SU-DHL-6 (cell line): ENCODE results near the gene ADM5.

Source experiments
- H2AFZ ChIP-seq: fragments of 200-600 bp; sonication (generic); 2 replicates; pipeline ENCODE4 v1.6.1; 2014; ENCODE audit warnings: low read depth, mild to moderate bottlenecking, moderate library complexity, mixed read lengths, antibody characterized with exemption, low read length; ENCODE audit not compliant: severe bottlenecking
- H3F3A ChIP-seq: fragments of 200-600 bp; shearing (Covaris generic); 2 replicates; pipeline ENCODE4 v1.6.0; 2016; ENCODE audit warnings: antibody characterized with exemption, mild to moderate bottlenecking; ENCODE audit not compliant: insufficient read depth
- H3K27ac ChIP-seq: fragments of 200-600 bp; sonication (generic); 2 replicates; pipeline ENCODE4 v1.5.1; 2016; ENCODE audit warnings: low read depth, mild to moderate bottlenecking, low read length, moderate library complexity, mixed read lengths
- H3K27me3 ChIP-seq: fragments of 200-600 bp; sonication (generic), shearing (Covaris generic); 2 replicates; pipeline ENCODE4 v1.6.0; 2014; ENCODE audit warnings: mild to moderate bottlenecking, low read length
- H3K36me3 ChIP-seq: fragments of 200-600 bp; sonication (generic); 2 replicates; pipeline ENCODE4 v1.6.1; 2014; ENCODE audit warnings: mild to moderate bottlenecking, low read length, mixed read lengths
- H3K4me2 ChIP-seq: fragments of 300-600, 200-600 bp; shearing (Covaris generic), sonication (generic); 2 replicates; pipeline ENCODE4 v1.6.0; 2014; ENCODE audit warnings: low read length, low read depth, mild to moderate bottlenecking; ENCODE audit not compliant: poor library complexity, severe bottlenecking
- H3K4me3 ChIP-seq: fragments of 200-600 bp; sonication (generic); 2 replicates; pipeline ENCODE4 v1.5.1; 2014; ENCODE audit warnings: antibody characterized with exemption, low read length, mild to moderate bottlenecking, mixed read lengths; ENCODE audit not compliant: insufficient read depth, poor library complexity, severe bottlenecking
- H3K79me2 ChIP-seq: fragments of 200-600 bp; sonication (generic); 2 replicates; pipeline ENCODE4 v1.6.1; 2014; ENCODE audit warnings: mild to moderate bottlenecking, low read length, moderate library complexity; ENCODE audit not compliant: insufficient read depth
- H3K9ac ChIP-seq: fragments of 200-600 bp; sonication (generic); 2 replicates; pipeline ENCODE4 v1.7.0; 2014; ENCODE audit warnings: mild to moderate bottlenecking, low read length
- H3K9me2 ChIP-seq: fragments of 200-600 bp; sonication (generic); replicated peaks from 2 replicates; pipeline ENCODE4 v1.6.1; 2014; ENCODE audit warnings: low read length; ENCODE audit not compliant: insufficient read depth
- H3K9me3 ChIP-seq: fragments of 200-600 bp; sonication (generic); 2 replicates; pipeline ENCODE4 v1.6.1; 2014; ENCODE audit warnings: low read length, mixed read lengths; ENCODE audit not compliant: insufficient read depth
- H4K20me1 ChIP-seq: fragments of 200-600 bp; sonication (generic); 2 replicates; pipeline ENCODE4 v1.6.1; 2014; ENCODE audit warnings: low read depth, mild to moderate bottlenecking, antibody characterized with exemption, low read length, moderate library complexity, mixed read lengths
- EZH2phosphoT487 ChIP-seq: fragments of 200-600 bp; sonication (generic), shearing (Covaris generic); conservative IDR thresholded peaks from 2 replicates; pipeline ENCODE4 v1.6.1; 2018; ENCODE audit warnings: mild to moderate bottlenecking, antibody characterized with exemption, low read length, moderate library complexity, mixed read lengths
- TF ChIP-seq, protein P1 (sequence below): fragments of 200-600 bp; sonication (generic); IDR thresholded peaks from one replicate; pipeline ENCODE4 v1.5.1; 2017; ENCODE audit warnings: antibody characterized with exemption, mild to moderate bottlenecking, low read length, moderate library complexity; ENCODE audit not compliant: insufficient read depth, poor library complexity, severe bottlenecking

The ADM5 gene

DNA sequence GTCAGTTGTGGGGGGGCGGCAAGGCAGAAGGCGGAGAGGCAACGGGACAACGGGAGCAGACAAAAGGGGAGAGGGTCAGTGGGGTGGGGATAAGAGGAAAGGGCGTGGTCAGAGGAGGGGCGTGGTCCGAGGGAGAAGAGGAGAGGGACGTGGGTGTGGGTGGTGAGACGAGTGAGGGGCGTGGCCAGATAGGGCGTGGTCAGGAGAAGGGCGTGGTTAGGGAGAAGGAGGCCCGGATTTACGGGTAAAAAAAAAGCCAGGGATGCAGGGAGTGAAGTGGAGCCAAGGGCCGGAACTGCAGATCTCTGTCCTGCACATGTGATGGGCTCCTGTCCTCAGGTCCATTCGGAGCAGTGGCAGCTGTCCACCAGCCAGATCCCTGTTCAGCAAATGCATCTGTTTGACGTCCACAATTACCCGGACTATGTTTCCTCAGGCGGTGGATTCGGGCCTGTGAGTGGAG lies 23.0 kb downstream of the ADM5 start:
- Histone ChIP-seq H3K36me3 (no peaks in the 10 kb centered on the region), H3K27me3 (no peaks in the 10 kb centered on the region), H3K4me3 (no peak overlapping the region), H3K9ac (no peak overlapping the region), H3K27ac (no peak overlapping the region), H2AFZ (no peak overlapping the region), H3K9me2 (no peaks in the 10 kb centered on the region), H4K20me1 (no peaks in the 10 kb centered on the region), H3K79me2 (no peaks in the 10 kb centered on the region), H3K4me2 (no peak overlapping the region), H3K9me3 (no peaks in the 10 kb centered on the region), H3F3A (no peaks in the 10 kb centered on the region)
- TF ChIP-seq EZH2phosphoT487, result no peak
- TF ChIP-seq, protein P1, sequence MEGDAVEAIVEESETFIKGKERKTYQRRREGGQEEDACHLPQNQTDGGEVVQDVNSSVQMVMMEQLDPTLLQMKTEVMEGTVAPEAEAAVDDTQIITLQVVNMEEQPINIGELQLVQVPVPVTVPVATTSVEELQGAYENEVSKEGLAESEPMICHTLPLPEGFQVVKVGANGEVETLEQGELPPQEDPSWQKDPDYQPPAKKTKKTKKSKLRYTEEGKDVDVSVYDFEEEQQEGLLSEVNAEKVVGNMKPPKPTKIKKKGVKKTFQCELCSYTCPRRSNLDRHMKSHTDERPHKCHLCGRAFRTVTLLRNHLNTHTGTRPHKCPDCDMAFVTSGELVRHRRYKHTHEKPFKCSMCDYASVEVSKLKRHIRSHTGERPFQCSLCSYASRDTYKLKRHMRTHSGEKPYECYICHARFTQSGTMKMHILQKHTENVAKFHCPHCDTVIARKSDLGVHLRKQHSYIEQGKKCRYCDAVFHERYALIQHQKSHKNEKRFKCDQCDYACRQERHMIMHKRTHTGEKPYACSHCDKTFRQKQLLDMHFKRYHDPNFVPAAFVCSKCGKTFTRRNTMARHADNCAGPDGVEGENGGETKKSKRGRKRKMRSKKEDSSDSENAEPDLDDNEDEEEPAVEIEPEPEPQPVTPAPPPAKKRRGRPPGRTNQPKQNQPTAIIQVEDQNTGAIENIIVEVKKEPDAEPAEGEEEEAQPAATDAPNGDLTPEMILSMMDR, result no peak

DNA sequence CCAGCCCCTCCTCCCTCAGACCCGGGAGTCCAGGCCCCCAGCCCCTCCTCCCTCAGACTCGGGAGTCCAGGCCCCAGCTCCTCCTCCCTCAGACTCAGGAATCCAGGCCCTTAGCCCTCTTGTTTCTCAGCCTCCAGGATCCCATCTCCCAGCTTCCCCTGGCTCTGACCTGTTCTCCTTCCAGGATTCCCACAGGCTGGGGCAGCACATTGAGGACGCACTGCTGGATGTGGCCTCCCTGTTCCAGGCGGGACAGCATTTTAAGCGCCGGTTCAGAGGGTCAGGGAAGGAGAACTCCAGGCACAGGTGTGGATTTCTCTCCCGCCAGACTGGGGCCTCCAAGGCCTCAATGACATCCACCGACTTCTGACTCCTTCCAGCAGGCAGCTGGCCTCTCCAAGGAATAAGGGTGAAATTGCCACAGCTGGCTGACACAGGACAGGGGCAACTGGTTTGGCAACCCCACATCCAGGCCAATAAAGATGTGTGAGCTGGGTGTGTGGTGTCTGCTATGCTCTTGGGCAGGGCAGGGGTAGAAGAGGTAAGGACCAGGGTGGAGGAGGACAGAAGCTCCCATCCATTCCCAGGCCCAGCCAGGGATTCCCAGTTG lies 23.9 kb downstream of the ADM5 start:
- no peaks in the 10 kb centered on the region for H3K36me3 ChIP-seq
- no peak overlapping the region for H3K4me2 ChIP-seq
- no peak overlapping the region for H3K9ac ChIP-seq
- no peak overlapping the region for H2AFZ ChIP-seq
- H3K79me2 ChIP-seq, result no peaks in the 10 kb centered on the region
- H3K9me2 ChIP-seq, result no peaks in the 10 kb centered on the region
- H3K27ac ChIP-seq, result no peak overlapping the region
- no peaks in the 10 kb centered on the region for H4K20me1 ChIP-seq
- H3K9me3 ChIP-seq, result no peaks in the 10 kb centered on the region
- H3K4me3 ChIP-seq, result no peak overlapping the region
- TF ChIP-seq, protein P1, result no peak
- no peak for TF ChIP-seq EZH2phosphoT487
- H3F3A ChIP-seq, result no peaks in the 10 kb centered on the region
- H3K27me3 ChIP-seq, result no peaks in the 10 kb centered on the region

DNA sequence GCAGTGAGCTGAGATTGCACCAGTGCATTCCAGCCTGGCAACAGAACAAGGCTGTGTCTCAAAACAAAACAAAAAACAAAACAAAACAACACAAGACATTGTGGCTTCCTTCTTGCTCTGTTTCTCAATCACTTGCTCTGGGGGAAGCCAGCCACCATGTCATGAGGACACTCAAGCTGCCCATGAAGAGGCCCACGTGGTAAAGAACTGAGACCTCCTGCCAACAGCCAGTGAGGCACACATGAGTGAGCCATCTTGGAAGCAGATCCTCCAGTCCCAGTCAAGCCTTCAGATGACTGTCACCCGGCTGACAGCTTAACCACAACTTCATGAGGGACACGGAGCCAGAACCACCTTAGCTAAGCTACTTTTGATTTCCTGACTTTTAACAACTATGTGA lies 26.8 kb downstream of the ADM5 start:
- no peak overlapping the region for H3K4me3 ChIP-seq

More for the DNA sequence above, 26.8 kb downstream of the ADM5 start:
- Histone ChIP-seq H4K20me1 (no peaks in the 10 kb centered on the region), H3K27ac (no peak overlapping the region), H3K4me2 (no peak overlapping the region), H3K9me3 (no peaks in the 10 kb centered on the region), H3F3A (no peaks in the 10 kb centered on the region), H3K27me3 (no peaks in the 10 kb centered on the region), H3K79me2 (no peaks in the 10 kb centered on the region), H2AFZ (no peak overlapping the region), H3K9ac (no peak overlapping the region), H3K9me2 (no peaks in the 10 kb centered on the region), H3K36me3 (no peaks in the 10 kb centered on the region)
- TF ChIP-seq, protein P1, result no peak
- TF ChIP-seq EZH2phosphoT487, result no peak
